ENCODE results near the gene CPA4.
"Not testable (repeated sequence)": the region's sequence is repeated elsewhere in the genome, so short reads cannot be mapped to it uniquely, and the experiment has no call there.

The CPA4 gene

GRCh38 chr7:130303551-130303950 lies 10.6 kb downstream of the CPA4 start:
- no peak for DNase-seq

- no peak for DNase-seq
Observed at GRCh38 chr7:130303982-130304381, 11.0 kb downstream of the CPA4 start.

DNA sequence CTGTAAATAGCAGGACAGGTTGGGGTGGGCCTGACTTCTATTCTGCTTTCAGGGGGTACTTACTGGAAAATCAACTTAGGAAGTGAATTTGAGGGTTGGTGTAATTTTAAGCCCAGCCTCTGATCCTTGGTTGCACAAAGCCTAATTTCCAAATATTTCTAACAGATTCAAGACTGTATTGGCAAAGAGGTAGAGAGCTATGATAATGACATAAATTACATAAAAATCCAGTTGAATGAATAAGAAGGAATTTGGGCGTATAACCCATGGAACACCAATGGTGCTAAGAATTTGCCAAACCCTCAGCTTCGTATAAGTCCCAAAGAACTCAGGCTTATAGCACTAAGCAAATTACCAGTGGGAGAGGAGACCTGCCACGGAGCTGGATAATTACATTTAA lies 11.9 kb downstream of the CPA4 start:
- DNase-seq = no peak

- no peak for DNase-seq
Observed at GRCh38 chr7:130305433-130306042, 12.6 kb downstream of the CPA4 start.

GRCh38 chr7:130309986-130310385 lies 17.0 kb downstream of the CPA4 start:
- DNase-seq = no peak

- DNase-seq = no peak
Observed at GRCh38 chr7:130314305-130314704, 21.3 kb downstream of the CPA4 start.

DNA sequence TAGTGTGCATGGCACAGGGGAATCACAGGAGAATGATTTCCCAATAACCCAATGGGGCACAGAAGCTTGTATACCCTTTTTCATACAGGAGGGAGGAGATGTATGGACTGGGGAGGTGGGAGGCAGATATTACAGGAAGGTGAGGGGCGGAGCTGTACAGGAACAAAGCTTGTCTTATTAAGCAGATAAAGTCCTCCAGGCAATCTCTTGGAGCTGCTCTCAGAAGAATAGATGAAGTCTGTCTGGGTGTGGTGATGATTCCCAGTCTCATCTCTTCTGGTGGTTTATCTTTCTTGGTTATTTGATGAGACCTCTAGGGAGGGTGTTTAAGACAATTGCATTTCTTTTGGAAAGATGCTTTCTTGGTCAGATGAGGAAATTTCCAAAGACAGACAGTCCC lies 26.6 kb downstream of the CPA4 start:
- no peak for DNase-seq

DNA sequence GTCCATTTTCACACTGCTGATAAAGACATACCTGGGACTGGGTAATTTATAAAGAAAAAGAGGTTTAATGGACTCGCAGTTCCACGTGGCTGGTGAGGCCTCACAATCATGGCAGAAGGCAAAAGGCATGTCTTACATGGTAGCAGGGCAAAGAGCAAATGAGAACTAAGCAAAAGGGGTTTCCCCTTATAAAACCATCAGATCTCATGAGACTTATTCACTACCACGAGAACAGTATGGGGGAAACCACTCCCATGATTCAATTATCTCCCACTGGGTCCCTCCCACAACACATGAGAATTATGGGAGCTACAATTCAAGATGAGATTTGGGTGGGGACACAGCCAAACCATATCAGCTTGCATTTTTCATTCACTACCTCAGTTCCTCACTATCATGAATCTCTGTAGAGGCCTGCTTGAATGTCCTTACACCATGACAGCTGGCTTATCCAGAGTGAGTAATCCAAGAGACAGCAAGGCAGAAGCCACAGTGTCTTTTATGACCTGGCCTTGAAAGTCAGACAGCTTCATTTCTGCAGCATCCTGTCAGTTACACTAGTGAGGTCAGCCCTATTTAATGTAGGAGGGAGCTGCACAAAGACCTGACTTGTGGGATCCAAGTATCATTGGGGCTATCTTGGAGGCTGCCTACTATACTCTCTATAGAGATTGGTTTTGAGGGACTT lies 28.7 kb downstream of the CPA4 start:
- not testable (repeated sequence) for DNase-seq

GRCh38 chr7:130322615-130323014 lies 29.7 kb downstream of the CPA4 start:
- DNase-seq = no peak

- no peak for DNase-seq
Observed at GRCh38 chr7:130324306-130324943, 31.5 kb downstream of the CPA4 start.

GRCh38 chr7:130329681-130330080 lies 36.7 kb downstream of the CPA4 start:
- no peak for DNase-seq

GRCh38 chr7:130332259-130333053 lies 39.5 kb downstream of the CPA4 start:
- no peak for DNase-seq

DNA sequence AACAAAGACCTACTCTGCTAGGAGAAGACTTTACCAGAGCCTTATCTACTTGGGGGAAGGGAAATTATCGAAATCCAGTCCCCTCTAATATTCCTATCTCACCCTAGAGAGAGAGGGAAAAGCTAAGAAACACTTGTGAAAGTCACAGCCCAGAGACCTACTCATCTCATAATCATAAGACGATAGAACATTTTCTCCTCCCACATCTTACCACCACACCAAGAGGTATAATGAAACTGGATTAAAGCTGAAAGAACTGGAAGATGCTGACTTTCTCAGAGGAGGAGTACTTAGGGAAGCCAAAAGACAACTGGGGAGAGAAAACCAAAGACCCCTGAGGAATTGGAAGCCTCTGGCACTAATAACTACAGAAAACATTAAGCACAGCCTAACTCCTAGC lies 40.9 kb downstream of the CPA4 start:
- no peak for DNase-seq

DNA sequence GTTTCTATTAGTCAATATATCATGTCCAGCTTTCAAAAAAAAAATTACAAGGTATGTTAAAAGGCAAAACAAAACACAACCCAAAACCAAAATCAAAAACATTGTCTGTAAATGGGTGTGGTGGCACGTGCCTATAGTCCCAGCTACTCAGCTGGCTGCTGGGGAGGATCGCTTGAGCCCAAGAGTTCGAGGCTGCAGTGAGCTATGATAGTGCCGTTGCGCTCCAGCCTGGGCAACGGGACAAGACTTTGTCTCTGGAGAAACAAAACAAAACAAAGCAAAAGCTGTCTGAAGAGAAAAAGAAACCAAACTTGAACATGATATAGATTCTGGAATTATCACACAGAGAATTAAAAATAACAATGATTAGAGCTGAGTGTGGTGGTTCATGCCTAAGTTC lies 41.3 kb downstream of the CPA4 start:
- DNase-seq = no peak

GRCh38 chr7:130337410-130337971 lies 44.5 kb downstream of the CPA4 start:
- no peak for DNase-seq

DNA sequence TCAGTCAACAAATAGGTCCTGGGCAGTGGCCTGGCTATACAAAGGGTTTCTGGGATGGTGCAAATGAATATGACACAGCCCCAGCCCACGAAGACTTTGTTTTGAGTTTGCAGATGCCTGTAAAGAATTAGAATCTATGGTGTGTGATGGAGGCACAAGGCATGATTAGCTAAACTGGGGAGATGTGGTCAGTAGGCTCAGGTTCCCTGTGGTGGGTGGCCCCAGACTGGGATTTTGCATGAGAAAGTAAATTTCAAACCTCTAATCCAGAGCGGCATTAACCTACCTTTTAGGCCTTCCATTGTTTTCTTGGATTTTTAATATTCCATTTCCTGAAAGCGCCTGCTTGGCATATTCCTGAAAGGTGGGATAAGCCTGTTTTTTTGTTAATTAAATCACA lies 45.3 kb downstream of the CPA4 start:
- no peak for DNase-seq

GRCh38 chr7:130341882-130342281 lies 48.9 kb downstream of the CPA4 start:
- DNase-seq = no peak

DNA sequence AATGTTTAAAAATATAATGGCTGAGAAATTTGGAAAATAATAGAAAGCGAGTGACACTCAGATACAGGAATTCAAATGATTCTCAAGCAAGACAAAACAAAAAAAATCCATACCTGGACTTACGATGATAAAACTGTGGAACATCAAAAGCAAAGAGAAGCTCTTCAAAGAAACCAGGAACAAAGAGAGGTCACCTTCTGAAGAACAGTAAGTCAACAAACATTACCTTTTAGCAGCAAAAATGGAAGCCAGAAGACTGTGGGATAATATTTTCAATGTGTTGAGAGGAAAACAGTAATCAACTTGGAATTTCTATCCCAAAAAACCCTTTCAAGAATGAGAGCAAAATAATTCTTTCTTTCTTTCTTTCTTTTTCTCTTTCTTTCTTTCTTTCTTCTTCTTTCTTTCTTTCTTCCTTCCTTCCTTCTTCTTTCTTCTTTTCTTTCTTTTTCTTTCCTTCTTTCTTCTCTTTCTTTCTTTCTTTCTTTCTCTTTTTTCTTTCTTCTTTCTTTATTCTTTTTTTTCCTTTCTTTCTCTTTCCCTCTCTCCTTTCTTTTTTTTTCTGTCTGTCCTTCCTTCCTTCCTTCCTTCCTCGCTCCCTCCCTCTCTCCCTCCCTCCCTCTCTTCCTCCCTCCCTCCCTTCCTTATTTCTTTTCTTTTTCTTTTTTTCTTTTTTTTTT lies 49.9 kb downstream of the CPA4 start:
- no peak for DNase-seq

DNA sequence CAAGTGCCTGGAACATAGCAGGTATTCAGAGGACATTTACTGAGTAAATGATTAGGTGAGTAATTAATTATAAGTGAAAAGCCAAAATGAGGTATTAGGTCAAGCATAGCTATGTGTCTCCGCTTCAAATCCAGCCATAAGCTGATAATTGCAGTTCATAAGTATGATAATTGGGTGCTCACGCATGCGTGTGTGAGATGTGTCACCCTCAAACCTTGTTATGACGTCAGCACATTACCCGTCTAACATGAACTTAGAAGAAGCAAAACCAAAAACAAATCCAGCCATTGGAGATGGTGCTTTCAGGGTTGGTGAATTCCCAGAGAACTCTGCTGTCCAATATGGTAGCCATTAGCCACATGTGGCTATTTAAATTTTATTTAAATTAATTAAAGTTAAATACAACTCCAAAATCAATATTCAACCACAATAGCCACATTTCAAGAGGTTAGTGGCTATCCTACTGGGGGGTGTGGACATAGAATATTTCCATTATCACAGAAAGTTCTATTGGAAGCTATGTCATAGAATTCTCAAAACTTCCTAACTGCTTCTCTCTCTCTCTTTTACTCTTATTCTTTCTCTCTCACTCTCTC lies 51.4 kb downstream of the CPA4 start, which contains the start of gene CPA5:
Gene CPA5 (plus strand): TSS at position 546 of the 596 bp plus-strand sequence. CDS start 1,670 bp downstream, outside the sequence.
- DNase-seq = no peak

- no peak for DNase-seq
Observed at GRCh38 chr7:130345136-130345535, 52.2 kb downstream of the CPA4 start.

GRCh38 chr7:130345725-130346124 lies 52.8 kb downstream of the CPA4 start:
- no peak for DNase-seq

All from activated CD4-positive, alpha-beta T cell treated with anti-CD3 and anti-CD28 coated beads, Interleukin-2, amount 50 U/mL, for 4 hours (primary cell).